ENCODE results near the gene UBASH3B.

The UBASH3B gene

GRCh38 chr11:122678406-122678805 lies 22.9 kb downstream of the UBASH3B start:
- DNase-seq (ENCODE audit: low read depth in 2 of 2), result no peak

GRCh38 chr11:122679466-122679865 lies 23.9 kb downstream of the UBASH3B start:
- DNase-seq (ENCODE audit: low read depth in 2 of 2), result no peak

- DNase-seq (ENCODE audit: low read depth in 2 of 2), result no peak
Measured at GRCh38 chr11:122681070-122681469, 25.5 kb downstream of the UBASH3B start.

GRCh38 chr11:122681735-122682134 lies 26.2 kb downstream of the UBASH3B start:
- no peak for DNase-seq (ENCODE audit: low read depth in 2 of 2)

GRCh38 chr11:122682464-122682863 lies 26.9 kb downstream of the UBASH3B start:
- no peak for DNase-seq (ENCODE audit: low read depth in 2 of 2)

GRCh38 chr11:122685041-122685440 lies 29.5 kb downstream of the UBASH3B start:
- DNase-seq (ENCODE audit: low read depth in 2 of 2), result no peak

- DNase-seq (ENCODE audit: low read depth in 2 of 2), result no peak
Measured at GRCh38 chr11:122686111-122686510, 30.6 kb downstream of the UBASH3B start.

GRCh38 chr11:122690384-122690783 lies 34.9 kb downstream of the UBASH3B start:
- no peak for DNase-seq (ENCODE audit: low read depth in 2 of 2)

GRCh38 chr11:122690801-122691548 lies 35.5 kb downstream of the UBASH3B start:
- DNase-seq (ENCODE audit: low read depth in 2 of 2), result no peak

GRCh38 chr11:122691549-122692150 lies 36.1 kb downstream of the UBASH3B start:
- no peak for DNase-seq (ENCODE audit: low read depth in 2 of 2)

GRCh38 chr11:122692444-122692843 lies 36.9 kb downstream of the UBASH3B start:
- no peak for DNase-seq (ENCODE audit: low read depth in 2 of 2)

GRCh38 chr11:122695076-122695615 lies 39.6 kb downstream of the UBASH3B start:
- no peak for DNase-seq (ENCODE audit: low read depth in 2 of 2)

GRCh38 chr11:122696662-122697061 lies 41.1 kb downstream of the UBASH3B start:
- peak; percentile 37 to 58 for DNase-seq (ENCODE audit: low read depth in 2 of 2)

GRCh38 chr11:122697636-122698167 lies 42.2 kb downstream of the UBASH3B start:
- DNase-seq (ENCODE audit: low read depth in 2 of 2), result no peak

GRCh38 chr11:122698392-122698791 lies 42.9 kb downstream of the UBASH3B start:
- DNase-seq (ENCODE audit: low read depth in 2 of 2), result no peak

GRCh38 chr11:122700666-122701065 lies 45.1 kb downstream of the UBASH3B start:
- DNase-seq (ENCODE audit: low read depth in 2 of 2), result no peak

- no peak for DNase-seq (ENCODE audit: low read depth in 2 of 2)
Measured at GRCh38 chr11:122701143-122701542, 45.6 kb downstream of the UBASH3B start.

GRCh38 chr11:122703541-122704272 lies 48.2 kb downstream of the UBASH3B start:
- DNase-seq (ENCODE audit: low read depth in 2 of 2), result no peak

GRCh38 chr11:122705396-122705795 lies 49.9 kb downstream of the UBASH3B start:
- no peak for DNase-seq (ENCODE audit: low read depth in 2 of 2)

GRCh38 chr11:122706291-122707088 lies 51.0 kb downstream of the UBASH3B start:
- DNase-seq (ENCODE audit: low read depth in 2 of 2), result no peak

- DNase-seq (ENCODE audit: low read depth in 2 of 2), result no peak
Measured at GRCh38 chr11:122707111-122707510, 51.6 kb downstream of the UBASH3B start.
